Hematopoietic multipotent progenitor cell treated with erythropoietin and hydrocortisone succinate and interleukin-3 and kit ligand, for 17 days (in vitro differentiated cells): Measurements from ENCODE around the gene LRP1-AS.
A peak's percentile ranks its signal among the peaks of the same experiment; 100 is the strongest.

Experiments
- DNase-seq: peaks from one replicate; pipeline ENCODE4 v3.0.0-alpha.2; 2015; ENCODE audit warnings: low spot score

Gene LRP1-AS

DNA sequence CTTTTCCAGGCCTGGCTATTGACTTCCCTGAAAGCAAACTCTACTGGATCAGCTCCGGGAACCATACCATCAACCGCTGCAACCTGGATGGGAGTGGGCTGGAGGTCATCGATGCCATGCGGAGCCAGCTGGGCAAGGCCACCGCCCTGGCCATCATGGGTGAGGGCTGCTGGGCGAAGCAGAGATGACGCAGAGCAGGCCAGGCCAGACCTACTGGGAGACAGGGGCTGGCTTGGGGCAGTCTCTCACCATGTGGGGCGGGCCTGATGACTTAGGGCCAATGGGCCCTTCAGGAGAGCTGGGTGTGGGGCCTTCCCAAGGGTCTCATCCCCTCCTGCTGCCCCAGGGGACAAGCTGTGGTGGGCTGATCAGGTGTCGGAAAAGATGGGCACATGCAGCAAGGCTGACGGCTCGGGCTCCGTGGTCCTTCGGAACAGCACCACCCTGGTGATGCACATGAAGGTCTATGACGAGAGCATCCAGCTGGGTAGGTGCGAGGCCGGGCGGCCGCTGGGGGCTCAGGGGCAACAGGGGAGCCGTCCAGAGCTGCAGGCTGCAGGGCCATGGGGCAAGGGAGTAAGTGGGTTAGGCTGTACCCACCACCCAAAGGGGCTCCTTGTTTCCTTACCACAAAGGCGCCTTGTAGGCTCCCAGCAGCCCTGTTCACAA, 33.0 kb upstream of the LRP1-AS start:
- no peak for DNase-seq

DNA sequence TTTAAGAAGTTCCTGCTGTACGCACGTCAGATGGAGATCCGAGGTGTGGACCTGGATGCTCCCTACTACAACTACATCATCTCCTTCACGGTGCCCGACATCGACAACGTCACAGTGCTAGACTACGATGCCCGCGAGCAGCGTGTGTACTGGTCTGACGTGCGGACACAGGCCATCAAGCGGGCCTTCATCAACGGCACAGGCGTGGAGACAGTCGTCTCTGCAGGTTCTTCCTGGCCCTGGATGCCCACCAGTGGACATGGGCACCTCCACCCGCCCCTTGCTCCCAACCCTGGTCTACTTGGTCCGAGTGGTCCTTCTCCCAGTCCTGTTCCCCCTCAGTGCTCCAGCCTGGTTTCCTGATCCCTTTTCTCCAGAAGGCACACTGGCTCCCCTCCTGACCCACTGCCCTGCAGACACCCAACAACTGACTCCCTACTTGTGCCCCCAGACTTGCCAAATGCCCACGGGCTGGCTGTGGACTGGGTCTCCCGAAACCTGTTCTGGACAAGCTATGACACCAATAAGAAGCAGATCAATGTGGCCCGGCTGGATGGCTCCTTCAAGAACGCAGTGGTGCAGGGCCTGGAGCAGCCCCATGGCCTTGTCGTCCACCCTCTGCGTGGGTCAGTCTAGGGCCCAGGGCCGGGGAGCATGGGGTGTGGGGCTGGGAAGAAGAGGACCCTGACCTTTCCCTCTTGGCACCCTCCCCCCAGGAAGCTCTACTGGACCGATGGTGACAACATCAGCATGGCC, 32.1 kb upstream of the LRP1-AS start:
- DNase-seq = no peak

DNA sequence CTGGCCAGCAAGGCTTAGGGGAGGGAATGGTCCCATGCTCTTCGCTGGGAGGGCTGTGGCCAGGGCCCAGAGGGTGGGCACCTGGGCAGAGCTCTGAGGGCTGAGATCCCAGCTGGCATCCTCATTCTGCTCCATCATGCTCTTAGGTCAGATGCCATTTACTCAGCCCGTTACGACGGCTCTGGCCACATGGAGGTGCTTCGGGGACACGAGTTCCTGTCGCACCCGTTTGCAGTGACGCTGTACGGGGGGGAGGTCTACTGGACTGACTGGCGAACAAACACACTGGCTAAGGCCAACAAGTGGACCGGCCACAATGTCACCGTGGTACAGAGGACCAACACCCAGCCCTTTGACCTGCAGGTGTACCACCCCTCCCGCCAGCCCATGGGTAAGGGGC, 30.8 kb upstream of the LRP1-AS start:
- no peak for DNase-seq

DNA sequence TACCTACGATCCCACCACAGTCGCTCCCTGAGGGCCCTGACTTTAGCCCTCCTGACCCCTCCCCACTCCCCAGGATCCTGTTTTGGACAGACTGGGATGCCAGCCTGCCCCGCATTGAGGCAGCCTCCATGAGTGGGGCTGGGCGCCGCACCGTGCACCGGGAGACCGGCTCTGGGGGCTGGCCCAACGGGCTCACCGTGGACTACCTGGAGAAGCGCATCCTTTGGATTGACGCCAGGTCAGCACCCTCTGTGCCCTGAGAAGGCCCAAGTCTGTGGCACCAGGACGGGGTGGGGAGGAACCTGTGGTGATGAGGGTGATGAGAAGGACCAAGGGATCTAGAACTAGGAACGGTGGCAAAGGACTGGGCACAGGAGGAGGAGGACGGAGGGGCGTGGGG, 29.9 kb upstream of the LRP1-AS start:
- DNase-seq = no peak

DNA sequence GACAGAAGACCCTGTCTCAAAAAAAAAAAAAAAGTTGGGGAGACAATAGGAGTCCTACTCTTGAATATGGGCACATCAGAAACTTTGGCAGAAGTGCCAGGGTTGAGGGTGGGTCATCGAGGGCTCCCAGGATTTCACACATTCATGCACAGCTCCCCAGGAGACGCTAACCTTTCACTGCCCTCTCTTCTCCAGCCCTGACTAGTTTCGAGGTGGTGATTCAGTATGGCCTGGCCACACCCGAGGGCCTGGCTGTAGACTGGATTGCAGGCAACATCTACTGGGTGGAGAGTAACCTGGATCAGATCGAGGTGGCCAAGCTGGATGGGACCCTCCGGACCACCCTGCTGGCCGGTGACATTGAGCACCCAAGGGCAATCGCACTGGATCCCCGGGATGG, 29.4 kb upstream of the LRP1-AS start:
- peak; percentile 29 for DNase-seq

DNA sequence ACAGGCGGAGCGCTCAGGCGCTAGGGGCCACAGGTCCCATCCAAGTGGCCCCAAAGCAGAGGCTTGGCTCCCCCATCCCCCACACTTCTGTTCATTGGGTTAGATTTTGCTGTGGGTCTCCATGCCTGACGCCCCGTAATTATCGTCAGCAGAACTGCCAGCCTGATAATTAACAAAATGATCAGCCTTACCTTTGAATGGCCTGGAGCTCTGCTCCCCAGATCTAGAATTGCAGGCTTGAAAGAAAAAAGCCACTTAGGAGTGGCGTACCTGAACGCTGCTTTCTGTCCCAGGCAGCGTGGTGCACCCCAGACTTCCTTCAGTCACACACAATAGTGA, 28.7 kb upstream of the LRP1-AS start:
- DNase-seq = no peak

DNA sequence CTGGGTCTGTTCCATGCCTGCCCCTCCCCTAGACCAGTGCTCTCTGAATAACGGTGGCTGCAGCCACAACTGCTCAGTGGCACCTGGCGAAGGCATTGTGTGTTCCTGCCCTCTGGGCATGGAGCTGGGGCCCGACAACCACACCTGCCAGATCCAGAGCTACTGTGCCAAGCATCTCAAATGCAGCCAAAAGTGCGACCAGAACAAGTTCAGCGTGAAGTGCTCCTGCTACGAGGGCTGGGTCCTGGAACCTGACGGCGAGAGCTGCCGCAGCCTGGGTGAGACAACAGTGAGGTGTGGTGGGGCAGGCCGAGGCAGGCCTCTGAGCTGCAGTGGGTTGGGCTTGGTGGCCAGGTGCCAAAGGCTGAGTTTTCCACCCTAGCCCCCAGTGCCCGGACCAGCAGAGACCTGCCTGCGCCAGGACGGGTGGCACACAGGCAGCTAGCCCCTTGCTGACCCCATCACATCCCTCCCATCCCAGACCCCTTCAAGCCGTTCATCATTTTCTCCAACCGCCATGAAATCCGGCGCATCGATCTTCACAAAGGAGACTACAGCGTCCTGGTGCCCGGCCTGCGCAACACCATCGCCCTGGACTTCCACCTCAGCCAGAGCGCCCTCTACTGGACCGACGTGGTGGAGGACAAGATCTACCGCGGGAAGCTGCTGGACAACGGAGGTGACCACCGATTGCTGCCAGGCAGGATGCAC, 28.2 kb upstream of the LRP1-AS start:
- DNase-seq = peak; percentile 77

DNA sequence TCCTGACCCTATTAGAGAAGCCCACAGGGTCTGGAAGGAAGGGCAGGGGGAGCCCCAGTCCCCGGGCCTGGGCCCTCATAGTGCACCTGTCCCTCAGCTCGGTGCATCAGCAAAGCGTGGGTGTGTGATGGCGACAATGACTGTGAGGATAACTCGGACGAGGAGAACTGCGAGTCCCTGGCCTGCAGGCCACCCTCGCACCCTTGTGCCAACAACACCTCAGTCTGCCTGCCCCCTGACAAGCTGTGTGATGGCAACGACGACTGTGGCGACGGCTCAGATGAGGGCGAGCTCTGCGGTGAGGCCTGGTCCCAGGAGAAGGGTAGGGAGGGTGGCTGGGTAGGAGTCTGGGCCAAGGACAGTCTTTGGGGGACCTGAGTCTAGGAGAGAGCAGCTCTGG, 26.3 kb upstream of the LRP1-AS start:
- DNase-seq = no peak

DNA sequence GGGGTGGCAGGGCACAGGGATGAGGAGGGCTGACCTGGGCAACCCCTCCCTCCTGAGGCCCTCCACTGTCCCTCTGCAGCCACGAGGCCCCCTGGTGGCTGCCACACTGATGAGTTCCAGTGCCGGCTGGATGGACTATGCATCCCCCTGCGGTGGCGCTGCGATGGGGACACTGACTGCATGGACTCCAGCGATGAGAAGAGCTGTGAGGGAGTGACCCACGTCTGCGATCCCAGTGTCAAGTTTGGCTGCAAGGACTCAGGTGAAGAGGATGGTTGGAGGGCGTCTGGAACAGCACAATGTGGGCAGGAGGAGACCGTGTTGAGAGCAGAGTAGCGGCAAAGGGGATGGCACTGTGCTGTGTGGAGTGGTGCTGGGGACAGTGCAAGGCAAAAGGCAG, 25.7 kb upstream of the LRP1-AS start:
- DNase-seq = peak; percentile 45

DNA sequence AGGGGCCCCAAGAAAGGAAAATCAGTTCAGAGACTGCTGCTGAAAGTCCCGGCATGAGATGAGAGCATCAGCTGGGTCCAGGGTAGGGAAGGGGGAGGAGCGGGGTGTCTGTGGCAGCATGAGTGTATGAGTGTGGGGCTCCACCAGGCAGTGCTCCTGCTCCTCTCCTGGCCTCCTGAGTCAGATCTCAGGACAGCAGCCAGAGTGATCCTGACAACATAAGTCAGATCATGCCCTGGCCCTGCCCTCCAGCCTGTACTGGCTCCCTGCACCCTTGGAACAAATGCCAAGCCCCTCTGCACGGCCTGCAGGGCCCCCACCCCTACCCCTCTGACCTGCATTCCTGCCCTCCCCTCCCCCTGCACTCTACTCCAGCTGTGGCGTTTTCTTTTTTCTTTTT, 24.2 kb upstream of the LRP1-AS start:
- no peak for DNase-seq

DNA sequence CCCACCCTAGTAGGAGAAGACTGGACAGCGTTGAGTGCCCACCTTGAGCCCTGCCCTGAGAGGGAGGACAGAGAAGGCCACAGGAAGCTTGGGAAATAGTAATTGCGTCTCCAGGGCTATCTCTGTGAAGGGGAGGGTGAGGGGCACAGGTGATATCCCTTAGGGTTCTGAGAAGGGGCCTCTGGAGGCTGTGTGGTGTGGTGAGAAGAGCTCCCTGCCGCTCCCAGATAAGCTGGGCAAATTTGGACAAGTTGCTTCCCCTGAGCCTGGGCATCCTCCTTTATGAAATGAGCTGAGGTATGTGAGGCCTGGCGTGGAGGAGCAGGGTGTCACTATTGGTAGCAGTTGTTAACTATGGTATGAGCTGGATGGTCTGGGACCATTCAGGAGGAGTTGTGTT, 23.5 kb upstream of the LRP1-AS start:
- no peak for DNase-seq

DNA sequence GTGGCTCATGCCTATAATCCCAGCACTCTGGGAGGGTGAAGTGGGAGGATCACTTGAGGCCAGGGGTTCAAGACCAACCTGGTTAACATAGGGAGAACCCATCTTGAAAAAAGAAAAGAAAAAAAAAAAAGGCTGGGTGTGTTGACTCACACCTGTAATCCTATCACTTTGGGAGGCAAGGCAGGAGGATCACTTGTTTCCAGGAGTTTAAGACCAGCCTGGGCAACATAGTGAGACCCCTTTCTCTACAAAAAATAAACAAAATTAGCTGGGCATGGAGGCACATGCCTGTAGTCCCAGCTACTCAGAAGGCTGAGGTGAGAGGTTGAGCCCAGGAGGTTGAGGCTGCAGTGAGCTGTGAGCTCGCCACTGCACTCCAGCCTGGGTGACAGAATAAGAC, 23.0 kb upstream of the LRP1-AS start:
- DNase-seq = no peak

DNA sequence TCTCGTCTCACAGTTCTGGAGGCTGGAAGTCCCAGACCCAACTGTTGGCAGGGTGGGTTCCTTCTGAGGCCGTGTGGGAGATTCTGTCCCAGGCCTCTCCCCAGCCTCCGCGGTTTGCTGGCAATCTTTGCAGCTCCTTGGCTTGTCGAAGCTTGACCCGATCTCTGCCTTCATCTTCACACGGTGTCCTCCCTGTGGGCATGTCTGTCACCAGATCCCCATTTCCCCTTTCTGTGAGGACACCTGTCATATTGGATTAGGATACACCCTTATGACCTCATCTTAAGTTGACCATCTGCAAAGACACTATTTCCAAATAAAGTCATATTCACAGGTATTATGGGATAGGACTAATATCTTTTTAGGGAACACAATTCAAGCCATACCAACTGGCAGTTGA, 22.6 kb upstream of the LRP1-AS start:
- no peak for DNase-seq

DNA sequence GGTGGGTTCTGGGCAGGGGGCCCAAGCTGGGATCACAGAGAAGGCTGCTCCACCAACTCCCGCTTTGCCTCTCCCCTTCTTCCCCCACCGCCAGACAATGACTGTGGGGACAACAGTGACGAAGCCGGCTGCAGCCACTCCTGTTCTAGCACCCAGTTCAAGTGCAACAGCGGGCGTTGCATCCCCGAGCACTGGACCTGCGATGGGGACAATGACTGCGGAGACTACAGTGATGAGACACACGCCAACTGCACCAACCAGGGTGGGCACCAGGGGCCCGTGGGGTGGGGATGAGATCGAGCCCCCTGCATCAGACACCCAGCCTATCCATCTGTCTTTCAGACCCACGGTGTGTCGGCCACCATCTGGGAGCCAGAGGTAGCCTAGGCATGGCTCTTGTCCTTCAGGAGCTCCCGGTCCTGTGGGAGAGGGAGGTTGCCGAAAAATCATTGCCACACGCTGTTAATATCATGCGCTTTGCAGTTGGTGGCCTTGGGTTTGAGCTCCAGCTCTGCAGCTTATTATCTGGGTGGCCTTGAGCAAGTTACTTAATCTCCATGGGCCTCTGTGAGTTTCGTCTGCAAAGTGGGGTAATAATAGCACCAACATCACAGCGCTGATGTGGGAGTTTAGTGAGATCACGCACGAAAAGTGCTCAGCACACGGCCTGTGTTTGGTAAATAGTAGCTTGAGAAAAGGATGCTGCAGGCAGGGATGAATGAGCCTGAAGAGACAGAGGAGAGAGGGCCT, 21.8 kb upstream of the LRP1-AS start:
- no peak for DNase-seq

DNA sequence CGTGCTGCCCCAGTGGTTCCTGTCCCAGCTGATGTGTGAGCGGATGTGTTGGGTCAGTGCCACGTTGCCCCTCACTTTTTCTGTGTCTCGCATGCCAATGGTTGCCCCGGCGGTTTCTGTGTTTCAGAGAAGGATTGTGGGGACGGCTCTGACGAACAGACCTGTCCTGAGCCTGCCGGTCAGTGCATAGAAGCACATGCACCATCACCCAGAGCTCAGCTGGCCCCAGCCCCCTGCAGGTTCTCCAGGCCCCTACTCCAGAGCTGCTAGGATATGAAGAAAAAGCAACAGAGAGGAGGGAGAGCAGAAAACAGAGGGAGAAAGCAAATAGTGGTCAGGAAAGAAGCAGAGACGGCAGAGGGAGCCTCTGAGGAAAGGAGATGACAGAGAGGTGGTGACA, 20.6 kb upstream of the LRP1-AS start:
- no peak for DNase-seq

DNA sequence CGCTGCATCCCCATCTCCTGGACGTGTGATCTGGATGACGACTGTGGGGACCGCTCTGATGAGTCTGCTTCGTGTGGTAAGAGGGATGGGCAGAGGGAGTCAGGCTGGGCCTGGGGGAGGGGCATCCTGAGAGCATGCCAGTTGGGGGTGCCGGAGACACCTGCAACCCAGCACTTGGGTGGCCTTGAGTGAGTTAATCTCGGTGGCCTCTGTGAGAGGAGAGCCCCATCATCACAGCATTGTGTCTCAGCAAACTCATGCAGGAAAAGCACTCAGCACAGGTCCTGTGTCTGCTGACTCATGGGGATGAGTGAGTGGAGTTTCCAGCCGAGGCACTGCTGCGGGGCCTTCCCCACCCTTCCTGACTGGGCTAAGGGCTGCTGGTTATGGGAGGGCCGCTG, 19.6 kb upstream of the LRP1-AS start:
- DNase-seq = peak; percentile 40

DNA sequence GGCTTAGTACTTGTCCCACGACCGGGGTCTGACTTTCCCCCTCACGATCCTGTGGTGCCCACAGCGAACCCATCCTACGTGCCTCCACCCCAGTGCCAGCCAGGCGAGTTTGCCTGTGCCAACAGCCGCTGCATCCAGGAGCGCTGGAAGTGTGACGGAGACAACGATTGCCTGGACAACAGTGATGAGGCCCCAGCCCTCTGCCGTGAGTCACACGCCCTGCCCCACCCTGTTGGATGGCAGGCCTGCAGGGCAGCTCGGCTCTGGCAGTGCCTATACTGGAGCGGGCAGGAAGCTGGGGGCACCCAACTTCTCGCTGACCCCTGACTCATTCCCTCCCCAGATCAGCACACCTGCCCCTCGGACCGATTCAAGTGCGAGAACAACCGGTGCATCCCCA, 18.3 kb upstream of the LRP1-AS start:
- no peak for DNase-seq

DNA sequence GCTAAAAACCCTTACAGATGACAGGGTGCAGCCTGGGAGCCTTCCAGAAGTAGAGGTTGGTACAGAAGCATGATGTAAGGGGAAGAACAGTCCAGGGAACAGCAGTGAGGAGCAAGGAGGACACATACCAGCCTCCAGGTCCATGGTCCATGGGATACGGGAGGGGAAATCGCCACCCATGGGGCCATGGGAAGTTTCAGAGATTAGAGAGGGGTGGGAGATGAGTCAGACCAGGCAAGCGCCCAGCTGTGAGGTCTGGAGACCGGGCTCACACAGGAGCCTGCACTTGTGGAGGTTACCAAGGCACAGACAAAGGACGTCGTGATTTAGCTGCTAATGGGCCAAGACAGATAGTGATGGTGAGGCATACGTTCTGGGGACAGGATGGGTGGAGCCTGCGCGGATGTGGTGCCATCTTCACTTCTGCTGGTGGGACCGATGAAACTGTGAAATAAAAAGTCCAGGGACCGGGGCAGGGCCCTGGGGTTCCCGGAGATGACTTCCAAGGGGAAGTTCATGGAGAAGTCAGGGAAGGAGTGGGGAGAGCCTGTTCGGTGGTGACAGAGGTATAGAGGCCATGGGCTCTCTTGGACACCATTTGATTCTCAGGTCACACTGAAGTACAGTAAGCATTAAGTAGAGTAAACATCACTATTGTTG, 17.7 kb upstream of the LRP1-AS start:
- no peak for DNase-seq

DNA sequence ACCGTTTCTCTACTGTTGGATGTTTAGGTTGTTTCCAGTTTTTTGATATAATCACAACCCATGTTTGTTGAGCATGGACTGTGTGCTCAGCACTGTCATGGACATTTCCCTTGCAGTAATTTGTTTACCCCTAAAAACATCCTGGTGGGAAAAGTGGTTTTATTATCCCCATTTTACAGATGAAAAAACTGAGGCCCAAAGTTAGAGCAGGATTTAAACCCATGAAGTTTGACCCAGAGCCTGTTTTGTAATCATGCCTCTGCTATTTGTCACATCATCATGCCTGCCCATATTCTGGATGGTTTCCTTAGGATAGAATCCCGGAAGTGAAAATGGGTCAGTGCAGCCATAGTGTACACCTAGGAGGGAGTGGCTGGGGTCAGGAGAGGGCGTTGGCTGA, 17.0 kb upstream of the LRP1-AS start:
- DNase-seq = no peak

DNA sequence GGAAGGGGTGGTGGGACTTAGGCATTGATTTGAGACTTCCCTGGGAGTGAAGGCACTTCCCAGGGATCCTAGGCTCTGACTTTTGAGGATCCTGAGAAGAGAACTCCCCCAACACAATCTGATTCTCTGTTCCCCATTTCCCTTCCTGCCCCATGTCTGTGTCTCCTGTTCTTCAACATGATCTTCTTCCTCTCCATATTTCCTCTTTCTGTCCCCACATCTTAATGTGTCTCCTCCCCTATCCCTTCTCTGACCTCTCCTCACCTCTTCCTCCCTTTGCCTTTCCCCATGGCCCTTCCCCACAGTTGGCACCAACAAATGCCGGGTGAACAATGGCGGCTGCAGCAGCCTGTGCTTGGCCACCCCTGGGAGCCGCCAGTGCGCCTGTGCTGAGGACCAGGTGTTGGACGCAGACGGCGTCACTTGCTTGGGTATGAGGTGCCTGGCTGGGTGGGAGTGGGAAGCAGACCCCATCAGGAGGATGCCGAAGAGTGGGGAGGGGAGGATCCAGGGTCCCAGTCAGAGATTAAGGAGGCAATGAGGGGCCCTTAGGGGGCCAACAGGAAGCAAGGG, 15.2 kb upstream of the LRP1-AS start:
- DNase-seq = no peak

DNA sequence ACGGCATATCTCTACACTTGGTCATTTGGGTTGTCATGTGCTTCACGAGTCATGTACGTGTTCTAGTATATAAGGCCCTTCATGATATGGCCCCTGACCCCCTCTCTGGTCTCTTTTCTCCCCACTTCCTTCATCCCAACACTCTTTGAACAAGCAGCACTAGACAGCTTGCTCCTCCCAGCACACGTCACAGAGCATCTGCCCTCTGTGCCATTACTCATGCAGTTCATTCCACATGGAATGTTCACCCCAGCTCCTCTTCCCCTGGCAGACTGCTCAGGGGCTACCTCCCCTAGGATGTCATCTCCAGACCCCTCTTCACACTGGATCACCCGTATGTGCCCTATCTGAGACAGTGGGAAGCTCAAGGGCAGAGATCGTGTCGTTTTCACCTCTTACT, 14.1 kb upstream of the LRP1-AS start:
- no peak for DNase-seq

DNA sequence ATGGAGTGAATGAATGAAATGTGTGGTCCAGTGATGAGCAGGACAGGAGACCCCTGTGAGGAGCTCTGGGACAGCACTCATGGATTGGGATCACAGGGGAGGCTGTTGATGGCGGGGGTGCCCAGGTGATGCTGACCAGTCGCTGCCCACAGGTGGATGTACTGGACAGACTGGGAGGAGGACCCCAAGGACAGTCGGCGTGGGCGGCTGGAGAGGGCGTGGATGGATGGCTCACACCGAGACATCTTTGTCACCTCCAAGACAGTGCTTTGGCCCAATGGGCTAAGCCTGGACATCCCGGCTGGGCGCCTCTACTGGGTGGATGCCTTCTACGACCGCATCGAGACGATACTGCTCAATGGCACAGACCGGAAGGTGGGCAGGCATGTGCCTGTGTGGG, 13.3 kb upstream of the LRP1-AS start:
- no peak for DNase-seq
